HG03064 (cell line): ENCODE data around the gene HIBADH.
"Not testable (repeated sequence)": the region's sequence is repeated elsewhere in the genome, so short reads cannot be mapped to it uniquely, and the experiment has no call there.

Experiments used
- ATAC-seq: cut with Tn5 transposase; IDR thresholded peaks from one replicate; pipeline ENCODE4 v1.9.1; 2021; ENCODE audit warnings: low read depth; ENCODE audit not compliant: unreplicated experiment

HIBADH gene

DNA sequence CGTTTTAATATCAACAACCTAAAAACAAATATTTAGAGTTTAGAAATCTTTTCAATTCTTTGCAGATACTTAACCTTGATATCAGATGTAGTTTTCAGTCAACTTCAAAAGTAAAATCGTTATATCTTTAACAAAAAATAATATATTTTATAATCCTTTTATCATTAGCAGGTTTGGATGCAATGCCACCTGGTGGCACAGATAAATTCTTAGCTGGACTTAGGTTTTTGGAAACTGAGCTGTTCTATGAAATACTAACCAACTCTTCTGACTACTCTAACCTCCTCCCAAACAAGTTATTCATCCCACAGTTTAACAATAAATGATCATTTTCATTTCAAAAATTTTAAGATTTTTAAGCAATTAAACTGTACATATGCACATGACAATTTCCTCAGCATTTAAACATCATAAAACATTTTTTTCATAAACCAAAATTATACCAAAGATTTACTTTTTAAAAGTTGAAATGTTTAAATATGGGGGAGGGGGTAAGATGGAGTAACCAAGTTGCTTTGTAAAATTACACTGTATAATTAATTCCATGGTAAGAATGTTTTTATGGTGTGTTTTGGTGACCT is 56.9 kb downstream of the HIBADH start:
- no peak for ATAC-seq

DNA sequence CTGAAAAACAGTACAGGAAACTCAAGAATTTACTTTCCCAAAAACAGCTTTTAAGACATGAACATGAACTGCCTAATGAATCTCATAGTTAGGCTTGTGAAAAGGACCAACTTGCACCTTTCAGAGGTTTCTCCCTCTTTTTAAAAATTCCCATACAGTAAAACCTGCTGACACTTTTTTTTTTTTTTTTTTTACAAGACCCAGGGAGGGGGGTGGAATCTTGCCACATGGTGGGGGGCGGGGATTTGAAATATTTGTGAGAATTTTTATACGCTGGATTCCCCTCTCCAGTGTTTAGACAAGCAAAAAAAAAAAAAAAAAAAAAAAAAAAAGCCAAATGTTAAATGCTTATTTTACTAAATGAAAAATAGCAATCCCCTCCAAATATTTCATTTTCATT is 57.4 kb downstream of the HIBADH start:
- no peak for ATAC-seq

DNA sequence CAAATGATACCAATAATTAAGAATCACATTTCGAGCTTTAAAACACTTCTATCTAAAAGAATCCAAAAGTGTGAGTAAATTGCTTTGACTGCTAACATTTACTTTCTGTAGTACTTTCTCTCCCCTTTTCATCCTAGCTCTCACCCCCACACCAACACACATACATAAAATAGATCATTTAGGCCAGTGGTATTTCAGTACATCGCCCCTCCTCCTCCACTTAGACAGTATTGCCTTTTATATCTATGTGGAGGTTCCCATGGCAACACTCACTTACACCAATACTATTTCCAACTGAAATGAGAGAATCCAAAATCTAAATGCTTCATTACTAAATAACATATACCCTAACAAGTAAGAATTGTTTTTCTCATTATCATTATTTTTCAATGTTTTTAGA is 58.9 kb downstream of the HIBADH start:
- ATAC-seq = no peak

DNA sequence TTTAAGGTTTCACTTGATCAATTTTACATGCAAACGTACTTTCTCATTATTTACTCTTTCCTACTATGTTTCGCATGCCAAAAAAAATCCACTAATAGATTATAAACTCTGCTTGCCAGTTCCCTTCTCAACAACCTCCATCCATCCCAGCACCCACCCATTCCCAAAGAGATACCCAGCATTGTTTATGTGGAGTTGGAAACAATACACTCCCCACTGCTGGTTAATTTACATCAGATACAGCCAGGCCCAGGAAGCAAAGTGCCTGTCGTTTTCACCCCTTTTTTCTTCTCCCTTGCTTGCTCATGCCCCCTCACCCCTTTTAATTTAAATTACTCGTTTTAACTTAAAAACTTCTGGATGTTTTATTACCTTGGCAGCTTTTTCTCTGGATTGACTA is 59.9 kb downstream of the HIBADH start:
- no peak for ATAC-seq

DNA sequence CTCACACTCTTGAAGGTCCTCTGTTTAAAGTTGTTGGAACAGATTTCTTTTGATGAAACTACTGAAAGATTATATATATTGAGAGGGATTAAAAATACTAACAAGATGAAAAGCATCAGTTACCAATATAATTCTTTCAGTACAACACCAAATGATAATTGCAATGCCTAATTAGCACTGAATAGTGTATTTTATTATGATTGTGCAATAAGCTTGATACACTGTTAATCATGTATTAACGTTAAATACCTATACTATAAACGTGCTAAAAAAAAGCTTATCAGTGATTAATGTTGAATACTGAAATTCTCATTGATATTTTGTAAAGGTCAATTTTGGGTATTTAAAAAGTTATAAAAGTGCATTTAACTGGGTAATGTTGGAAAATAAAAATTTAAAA is 61.5 kb downstream of the HIBADH start:
- ATAC-seq = no peak

DNA sequence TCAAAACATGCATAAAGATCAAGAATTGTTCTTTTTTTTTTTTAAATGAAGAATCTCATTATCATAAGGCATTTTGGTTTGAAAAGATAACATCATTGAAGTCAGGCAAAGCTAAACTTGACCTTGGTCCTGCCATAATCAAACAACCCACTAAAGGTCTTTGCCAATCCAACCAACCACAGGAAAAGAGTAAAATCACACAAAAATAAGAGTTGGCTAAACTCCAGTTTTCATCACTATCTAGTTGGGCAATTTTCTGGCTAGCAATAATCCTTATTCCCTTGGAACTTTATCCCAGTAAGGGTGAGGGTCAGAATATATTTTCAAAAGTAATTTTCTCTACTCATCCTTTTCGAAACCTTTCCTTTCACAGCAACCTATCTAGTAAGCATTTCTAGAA is 62.4 kb downstream of the HIBADH start:
- no peak for ATAC-seq

DNA sequence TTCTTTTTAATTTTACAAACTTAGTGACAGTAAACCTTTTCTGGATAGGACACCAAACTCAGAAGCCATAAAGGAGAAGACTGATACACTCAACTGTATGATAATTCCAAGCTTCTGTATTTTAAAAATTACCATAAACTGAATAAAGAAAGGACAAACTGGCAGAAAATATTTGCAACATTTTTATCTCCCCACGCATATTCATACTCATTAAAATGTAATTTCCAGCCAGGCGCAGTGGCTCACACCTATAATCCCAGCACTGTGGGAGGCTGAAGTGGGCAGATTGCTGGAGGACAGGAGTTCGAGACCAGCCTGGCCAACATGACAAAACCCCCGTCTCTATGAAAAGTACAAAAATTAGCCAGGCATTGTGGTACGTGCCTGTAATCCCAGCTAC is 67.7 kb downstream of the HIBADH start:
- no peak for ATAC-seq

DNA sequence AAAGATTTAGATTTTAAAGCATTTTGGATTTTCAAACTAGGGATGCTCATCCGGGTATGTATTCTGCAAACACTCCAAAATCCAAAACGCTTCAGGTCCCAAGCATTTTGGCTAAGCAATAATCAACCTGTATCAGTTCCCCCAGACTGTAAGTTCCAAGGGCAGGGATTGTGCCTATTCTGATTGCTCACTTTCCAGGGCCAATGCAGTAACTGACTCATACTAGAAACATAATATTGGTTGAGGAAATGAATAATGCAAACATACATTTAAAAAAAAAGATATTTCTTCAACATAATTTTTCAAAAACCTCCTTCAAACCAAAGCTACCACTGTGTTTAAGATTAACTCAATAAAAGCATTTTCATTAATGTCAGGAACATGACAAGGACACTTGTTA is 69.5 kb downstream of the HIBADH start:
- no peak for ATAC-seq

DNA sequence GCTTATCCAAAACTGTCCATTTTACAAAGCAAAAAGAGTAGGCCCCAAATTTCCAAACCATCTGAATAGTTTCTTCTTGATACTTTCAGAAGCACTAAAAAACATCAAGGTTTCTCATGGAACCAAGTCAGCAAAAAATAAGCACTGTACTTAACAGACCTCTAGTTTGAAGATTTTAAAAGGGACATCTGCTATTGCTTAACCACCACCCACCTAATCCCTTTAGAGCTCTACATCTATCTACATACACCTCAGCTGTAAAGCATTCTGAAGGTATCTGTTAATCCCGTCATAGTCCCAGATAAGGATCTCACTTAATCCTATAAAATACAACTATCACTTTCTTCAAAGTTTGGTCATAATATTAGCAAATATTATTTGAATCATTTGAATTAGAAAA is 72.3 kb downstream of the HIBADH start:
- no peak for ATAC-seq

DNA sequence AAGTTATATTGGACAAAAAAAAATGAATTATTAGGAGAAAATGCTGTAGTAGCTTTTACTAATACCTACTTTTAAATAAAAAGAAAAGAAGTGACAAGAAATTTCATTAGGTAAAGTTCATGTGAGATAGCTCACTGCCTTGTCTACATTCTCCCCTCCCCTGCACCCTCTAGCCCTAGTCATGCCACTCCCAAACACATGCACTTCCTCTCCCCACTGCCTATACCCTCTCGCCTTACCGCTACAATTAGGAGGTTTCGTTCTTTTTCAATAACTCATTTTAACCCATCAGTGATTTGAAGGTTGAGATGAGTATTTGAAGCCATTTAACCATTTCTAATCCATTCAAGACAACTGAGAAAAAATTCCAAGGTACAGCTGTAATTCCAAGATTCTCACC is 75.3 kb downstream of the HIBADH start:
- ATAC-seq = no peak

DNA sequence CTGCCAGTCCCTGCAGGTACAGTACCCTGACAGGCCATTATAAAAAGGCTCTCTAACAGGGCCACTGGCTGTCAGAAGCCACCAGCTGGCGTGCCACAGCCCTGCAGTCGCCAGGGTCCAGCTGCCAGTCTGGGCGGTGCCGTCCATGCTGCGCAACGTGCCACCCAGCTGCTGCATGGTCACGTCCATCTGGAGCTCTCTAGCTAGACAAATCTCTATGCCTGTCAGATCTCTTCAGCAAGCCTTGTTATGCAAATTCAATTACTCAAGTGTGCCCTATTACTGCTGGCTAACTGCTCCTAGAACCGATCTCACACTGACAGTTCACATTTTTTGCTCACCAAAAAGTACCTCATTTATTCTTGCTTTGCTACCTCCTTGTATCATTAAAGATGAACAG is 75.9 kb downstream of the HIBADH start:
- ATAC-seq = peak; percentile 78

DNA sequence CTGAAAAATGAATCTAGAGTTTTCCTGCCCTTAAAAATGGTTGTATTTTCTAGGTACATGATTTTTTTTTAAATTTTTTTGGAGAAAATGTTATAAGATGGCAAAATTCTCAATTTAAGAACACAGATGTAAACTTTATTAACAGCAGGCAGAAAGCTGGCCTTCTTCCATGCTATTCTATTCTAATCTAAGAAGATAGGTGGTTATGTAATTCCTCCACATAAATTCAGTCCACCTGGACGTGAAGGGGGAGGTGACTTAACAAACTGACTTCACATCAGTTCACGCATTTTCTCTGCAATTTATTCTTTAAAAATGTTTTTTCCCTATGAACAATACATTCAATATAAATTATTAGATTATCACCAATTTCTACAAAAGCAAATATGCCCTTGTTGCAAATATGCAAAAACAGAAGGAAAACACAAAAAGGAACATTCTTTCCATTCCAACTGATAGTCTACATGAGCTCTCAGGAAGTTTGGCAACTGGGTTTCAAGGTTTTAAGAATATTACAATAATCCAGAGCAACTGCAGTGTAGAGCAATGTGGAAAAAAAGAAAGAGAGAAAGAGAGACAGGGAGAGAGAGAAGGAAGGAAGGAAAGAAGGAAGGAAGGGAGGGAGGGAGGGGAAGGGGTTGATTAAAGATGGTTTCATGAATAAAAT is 76.8 kb downstream of the HIBADH start:
- no peak for ATAC-seq

DNA sequence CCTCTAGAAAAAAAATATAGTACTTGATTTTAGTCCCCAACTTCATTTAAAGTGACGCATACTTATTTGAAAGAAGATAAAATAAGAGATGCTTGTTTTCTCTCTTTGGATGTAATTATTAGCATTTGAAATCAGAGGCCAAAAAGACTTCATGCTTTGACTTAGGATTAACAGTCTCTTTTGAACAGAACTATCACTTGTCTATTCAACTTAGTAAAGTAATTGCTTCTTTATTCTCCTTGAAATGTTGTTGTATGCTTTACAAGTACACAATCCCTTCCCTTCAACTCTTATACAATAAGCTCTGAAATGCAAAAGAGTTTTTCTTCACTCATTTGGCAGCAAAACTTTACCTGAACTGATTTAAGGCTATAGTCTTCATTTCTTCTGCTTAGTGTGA is 80.8 kb downstream of the HIBADH start:
- no peak for ATAC-seq

DNA sequence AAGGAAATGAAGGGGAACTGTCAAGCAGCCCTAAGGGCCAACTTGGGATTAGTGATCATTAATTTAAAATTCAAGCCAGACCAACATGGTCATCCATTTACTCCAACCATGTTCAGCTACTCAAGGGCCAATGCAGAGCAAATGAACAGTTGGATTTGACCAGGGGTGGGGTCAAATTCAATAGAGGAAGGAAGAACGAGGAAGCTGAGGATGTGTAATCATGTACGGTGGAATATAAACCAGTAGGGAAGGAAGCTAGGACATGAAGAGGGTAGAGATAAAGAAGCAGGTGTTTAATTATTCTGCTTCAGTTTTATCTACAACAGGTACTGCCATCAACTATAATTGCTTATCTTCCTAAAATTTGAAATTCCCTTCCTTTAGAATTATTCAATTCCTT is 81.6 kb downstream of the HIBADH start:
- no peak for ATAC-seq

DNA sequence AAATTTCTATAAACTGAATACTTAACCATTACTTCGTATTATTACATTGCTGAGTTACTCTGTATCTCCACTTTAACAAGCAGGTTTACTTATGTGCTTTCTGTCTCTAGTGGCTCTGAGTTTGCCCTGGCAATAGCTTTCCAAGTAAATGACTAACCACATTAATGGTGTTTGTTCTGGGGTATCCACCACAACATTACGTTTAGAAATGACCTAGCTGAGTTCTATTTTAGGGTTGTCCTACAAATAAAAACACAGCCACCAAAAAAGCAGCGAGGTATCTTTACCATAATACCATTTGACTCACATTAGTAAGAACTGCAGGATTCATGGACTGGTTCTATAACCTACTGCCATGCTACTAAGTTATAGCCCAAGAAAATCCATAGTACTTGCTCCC is 83.1 kb downstream of the HIBADH start:
- no peak for ATAC-seq

DNA sequence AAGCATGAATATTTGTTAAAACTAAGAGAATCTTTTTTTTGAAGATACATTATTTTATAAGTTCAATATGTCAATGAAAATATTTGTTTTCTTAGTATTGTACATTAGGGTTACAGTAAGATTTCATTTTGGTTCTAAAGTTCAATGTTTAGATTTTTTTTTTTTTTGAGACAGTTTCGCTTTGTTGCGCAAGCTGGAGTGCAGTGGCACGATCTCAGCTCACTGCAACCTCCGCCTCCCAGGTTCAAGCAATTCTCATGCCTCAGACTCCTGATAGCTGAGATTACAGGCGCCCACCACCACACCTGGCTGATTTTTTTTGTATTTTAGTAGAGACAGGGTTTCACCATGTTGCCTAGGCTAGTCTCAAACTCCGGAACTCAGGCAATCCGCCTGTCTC is 84.5 kb downstream of the HIBADH start:
- not testable (repeated sequence) for ATAC-seq

DNA sequence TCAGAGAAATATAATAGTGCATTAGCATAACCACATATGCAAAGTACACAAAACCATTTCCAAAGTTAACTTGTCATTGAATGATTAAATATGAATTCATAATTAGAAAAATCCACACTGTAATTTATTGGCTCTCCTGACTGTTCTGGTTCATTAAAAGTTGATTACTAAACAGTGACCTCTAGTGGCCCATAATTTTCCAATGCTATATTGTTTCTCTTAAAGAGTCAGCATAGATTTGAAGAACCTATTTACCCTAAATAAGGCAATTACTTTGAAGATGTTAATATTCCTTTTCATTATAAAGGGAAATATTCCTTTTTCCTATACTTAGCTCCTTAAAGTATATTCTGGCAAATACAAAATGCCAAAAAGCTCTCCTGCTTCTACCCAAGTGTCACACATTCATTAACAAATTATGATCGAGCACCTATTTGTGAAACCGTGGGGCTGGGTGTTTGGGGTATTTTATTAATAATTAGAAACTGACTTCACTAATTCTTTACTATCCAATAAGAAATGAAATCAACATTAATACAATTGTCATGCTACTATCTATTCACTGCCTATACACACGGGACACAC is 86.2 kb downstream of the HIBADH start:
- ATAC-seq = no peak

DNA sequence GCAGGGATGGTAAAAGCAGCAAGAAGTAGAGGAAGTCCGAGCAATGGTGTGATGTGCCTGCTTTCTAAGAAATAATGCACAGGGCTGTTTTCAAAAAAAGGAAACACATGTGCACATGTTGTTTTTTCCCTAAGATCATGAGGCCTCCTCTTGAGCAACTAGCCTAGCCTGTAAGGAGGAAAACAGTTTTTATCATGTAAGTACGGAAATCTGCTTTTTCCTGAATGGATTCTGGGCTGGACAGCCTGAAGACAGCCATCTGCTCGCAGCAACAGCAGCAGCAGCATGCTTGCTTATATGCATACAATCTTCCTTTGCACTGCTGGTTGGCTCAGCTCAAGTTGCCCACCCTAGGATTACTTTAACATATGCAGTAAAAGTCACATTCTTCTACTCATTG is 87.1 kb downstream of the HIBADH start:
- ATAC-seq = no peak

DNA sequence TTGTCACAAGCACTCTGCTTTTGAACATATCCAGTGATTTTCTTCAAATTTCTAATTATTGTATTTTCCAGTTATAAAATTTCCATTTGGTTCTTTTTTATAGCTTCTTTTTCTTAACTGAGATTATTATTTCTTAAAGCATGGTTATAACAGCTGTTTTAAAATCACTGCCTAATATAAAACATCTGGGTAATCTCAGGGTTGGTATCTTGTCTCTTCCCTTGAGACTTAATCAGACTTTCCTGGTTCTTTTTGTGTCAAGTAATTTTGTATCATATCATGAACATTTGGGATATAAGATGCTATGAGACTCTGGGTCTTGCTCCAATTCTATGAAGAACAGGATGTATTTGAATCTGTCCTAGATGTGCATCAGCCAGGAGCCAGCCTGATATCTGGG is 93.6 kb downstream of the HIBADH start:
- ATAC-seq = no peak

DNA sequence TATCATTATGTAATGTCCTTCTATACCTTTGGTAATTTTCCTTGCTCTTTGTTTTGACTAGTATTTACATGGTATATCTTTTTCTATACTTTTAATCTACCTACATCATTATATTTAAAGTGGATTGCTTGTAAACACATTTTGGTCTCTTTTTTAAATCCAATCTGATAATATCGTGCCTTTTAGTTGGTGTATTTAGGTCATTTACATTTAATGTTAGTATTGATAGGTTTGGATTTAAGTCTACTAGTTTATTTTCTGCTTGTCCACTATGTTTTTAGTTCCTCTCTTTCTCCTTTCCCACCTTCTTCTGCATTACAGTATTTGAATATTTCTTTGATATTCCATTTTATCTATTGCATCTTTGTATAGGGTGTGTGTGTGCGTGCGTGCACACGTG is 95.4 kb downstream of the HIBADH start:
- ATAC-seq = no peak

DNA sequence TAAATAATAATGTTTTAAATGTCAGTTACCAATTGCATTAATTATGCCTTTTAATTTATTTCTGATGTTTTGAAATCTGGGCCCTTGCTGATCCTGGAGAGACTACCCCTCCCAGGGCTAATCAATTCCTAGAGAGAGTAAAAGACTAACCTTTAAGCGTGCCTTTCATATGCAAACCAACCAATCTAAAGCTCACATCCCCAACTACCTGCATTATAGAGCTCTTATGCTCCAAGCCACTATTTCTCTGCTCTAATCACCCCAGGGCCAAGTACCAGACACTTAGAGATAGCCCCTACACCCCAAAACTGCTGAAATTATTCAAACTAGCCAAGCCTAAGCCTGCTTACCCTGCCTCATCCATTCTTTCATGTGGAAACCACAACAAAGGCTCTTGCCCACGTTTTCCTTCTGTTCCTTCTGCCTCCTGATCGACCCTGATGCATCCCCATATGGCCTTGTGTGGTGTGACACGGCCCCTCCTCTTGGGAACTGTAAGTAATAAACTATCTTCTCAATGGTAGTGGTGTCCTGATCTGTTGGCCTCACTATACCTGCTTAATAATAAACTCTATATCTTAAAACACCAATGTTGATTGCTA is 97.7 kb downstream of the HIBADH start:
- no peak for ATAC-seq

DNA sequence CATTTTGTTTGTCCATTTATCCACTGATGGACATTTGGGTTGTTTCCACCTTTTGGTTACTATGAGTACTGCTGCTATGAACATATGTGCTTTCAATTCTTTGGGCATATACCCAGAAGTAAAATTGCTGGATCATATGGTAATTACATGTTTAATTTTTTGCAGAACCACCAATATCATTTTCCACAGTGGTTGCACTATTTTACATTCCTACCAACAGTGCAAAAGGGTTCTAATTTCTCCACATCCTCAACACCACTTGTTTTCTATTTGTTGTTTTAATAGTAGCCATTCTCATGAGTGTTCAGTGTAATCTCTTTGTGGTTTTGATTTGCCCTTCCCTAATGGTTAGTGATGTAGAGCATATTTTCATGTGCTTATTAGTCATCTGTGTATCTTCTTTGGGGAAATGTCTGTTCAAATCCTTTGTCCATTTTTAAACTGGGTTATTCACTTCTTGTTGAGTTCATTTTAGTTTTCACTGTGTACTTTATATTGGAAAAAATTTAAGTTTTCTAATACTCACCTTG is 101.9 kb downstream of the HIBADH start:
- no peak for ATAC-seq
